Naive thymus-derived CD8-positive, alpha-beta T cell (primary cell): Measurements from ENCODE around the gene XBP1. TPM values are rescaled to one million over a fixed set of nuclear protein-coding genes. Genes with fewer than 3 reads are reported as not detected.
"Not testable (repeated sequence)": the region's sequence is repeated elsewhere in the genome, so short reads cannot be mapped to it uniquely, and the experiment has no call there.

Experiments
- ATAC-seq, 2 donors: fragments of 150-1000 bp; cut with Tn5 transposase in 1 of 2; sonication (Bioruptor Pico), chemical (Tn5 transposase) in 1 of 2; 1 replicate in 1 of 2; 2 replicates in 1 of 2; pipeline ENCODE4 v1.10.0; 2021; ENCODE audit warnings: mild to moderate bottlenecking in 2 of 2, moderate library complexity in 2 of 2
- POLR2A ChIA-PET: fragments of 350-600 bp; sonication (Branson Sonifier 250); formaldehyde crosslinking; loops from one replicate; lab custom pipeline; 2021; ENCODE audit warnings: antibody characterized with exemption; lab: Charles Lee
- DNase-seq, 10 donors: peaks; one replicate each; pipeline versions ENCODE4 v3.0.0 to v3.0.0-alpha.2; 2020 to 2022
- H3K27ac Mint-ChIP-seq, 10 donors: one replicate each; pipeline ENCODE4 v1.8.0; 2020 to 2022; ENCODE audit warnings: mild to moderate bottlenecking in 10 of 10, mixed read lengths in 10 of 10, moderate library complexity in 4 of 10, inconsistent platforms in 1 of 10
- H3K27me3 Mint-ChIP-seq, 5 donors: one replicate each; pipeline ENCODE4 v1.8.0; 2021 to 2022; ENCODE audit warnings: mixed read lengths in 5 of 5
- H3K36me3 Mint-ChIP-seq, 3 donors: one replicate each; pipeline ENCODE4 v1.8.0; 2020 to 2022; ENCODE audit warnings: mixed read lengths in 3 of 3, mild to moderate bottlenecking in 2 of 3, inconsistent platforms in 1 of 3
- H3K4me1 Mint-ChIP-seq, 4 donors: one replicate each; pipeline ENCODE4 v1.8.0; 2021 to 2022; ENCODE audit warnings: mixed read lengths in 4 of 4
- H3K4me3 Mint-ChIP-seq, 10 donors: one replicate each; pipeline ENCODE4 v1.8.0; 2020 to 2022; ENCODE audit warnings: mild to moderate bottlenecking in 10 of 10, mixed read lengths in 10 of 10, moderate library complexity in 6 of 10, inconsistent platforms in 1 of 10
- H3K9me3 Mint-ChIP-seq, 9 donors: one replicate each; pipeline ENCODE4 v1.8.0; 2020 to 2022; ENCODE audit warnings: mixed read lengths in 9 of 9, mild to moderate bottlenecking in 3 of 9, inconsistent platforms in 1 of 9, moderate library complexity in 1 of 9
- polyA plus RNA-seq, 3 donors: library from polyadenylated mRNA; unstranded; fragments of 300-500 nt; fragmentation: Illumina TruSeq; gene quantifications; one replicate each; pipeline ENCODE4 v1.2.3, GENCODE V29; 2021
- total RNA-seq, 8 experiments: library from RNA in 2 of 8; stranded (reverse) in 2 of 8; gene quantifications; one replicate each; pipeline ENCODE4 v1.2.3 and lab custom pipeline; 2021 to 2026

Gene XBP1
- total and polyA plus RNA-seq, 5 experiments from 2014 or later = 55.1 to 238 (median 150) TPM

DNA sequence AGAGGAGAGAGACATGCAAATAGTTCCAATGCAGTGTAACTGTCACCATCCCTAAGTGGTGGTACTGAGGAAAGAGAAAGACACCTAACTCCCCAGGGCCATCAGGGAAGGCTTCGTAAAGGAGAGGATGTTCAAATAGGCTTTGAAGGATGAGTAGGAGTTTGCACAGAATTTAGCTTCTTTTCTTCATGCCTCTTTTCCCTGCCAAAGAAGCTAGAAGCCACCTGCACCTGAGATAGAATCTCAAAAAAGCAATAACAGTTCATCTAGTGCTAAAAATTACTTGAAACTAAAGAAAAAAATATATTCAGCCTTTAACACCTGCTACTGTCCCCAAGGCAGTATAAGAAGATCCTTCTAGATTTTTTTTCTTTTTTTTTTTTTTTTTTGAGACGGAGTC lies 16.7 kb upstream of the XBP1 start:
- ATAC-seq (no peak), DNase-seq (no peak)
- POLR2A ChIA-PET = interaction anchor here (1.5 kb wide), 1 partner anchor 9 kb away, joined by 10 read pairs; no protein-coding TSS in a partner anchor
- Mint-ChIP-seq H3K36me3 (peaks cover 6 to 14% (median 7%) of the 10 kb centered on the region in 3 donors), H3K27ac (peak overlapping the region in 4 of 10 donors; percentile 2 to 57 (median 24)), H3K27me3 (no peaks in the 10 kb centered on the region), H3K9me3 (no peaks in the 10 kb centered on the region), H3K4me1 (peaks cover 30 to 83% (median 77%) of the 10 kb centered on the region in 4 donors), H3K4me3 (no peak overlapping the region)

DNA sequence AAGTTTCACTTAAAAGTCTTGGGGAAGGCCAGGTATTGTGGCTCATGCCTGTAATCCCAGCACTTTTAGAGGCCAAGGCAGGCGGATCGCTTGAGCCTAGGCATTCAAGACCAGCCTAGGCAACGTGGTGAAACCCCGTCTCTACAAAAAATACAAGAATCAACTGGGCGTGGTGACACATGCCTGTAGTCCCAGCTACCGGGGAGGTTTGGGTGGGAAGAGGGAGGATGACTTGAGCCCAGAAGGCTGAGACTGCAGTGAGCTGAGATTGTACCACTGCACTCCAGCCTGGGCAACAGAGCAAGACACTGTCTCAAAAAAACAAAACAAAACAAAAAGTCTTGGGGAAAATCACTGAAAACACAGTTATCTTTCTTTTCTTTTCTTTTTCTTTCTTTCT lies 15.4 kb upstream of the XBP1 start:
- Mint-ChIP-seq H3K4me3 (peak overlapping the region in 3 of 10 donors; percentile 19 to 62 (median 34)), H3K36me3 (peaks cover 6 to 14% (median 7%) of the 10 kb centered on the region in 3 donors), H3K27me3 (no peaks in the 10 kb centered on the region), H3K9me3 (no peaks in the 10 kb centered on the region), H3K27ac (peak overlapping the region in 5 of 10 donors; percentile 33 to 94 (median 84)), H3K4me1 (peaks cover 33 to 82% (median 76%) of the 10 kb centered on the region in 4 donors)
- no peak for ATAC-seq
- POLR2A ChIA-PET = no interaction called here
- DNase-seq = no peak

DNA sequence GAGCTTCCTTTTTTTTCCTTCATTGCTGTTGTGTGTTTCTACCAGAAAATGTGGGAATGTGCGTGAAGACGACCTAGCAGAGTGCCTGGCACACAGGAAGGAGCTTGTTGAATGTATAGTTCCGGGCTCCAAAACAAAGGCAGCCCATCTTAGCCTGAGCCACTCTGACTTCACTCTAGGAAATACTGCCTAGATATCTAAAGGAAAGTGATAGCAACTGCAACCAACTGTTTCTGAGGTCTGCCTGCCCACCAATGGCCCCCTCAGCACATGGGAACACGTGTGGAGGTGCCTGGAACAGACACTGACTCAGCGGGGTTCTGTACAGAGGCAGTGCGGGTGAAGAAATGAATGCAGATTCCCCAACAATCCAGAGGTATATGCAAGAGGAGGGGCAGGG lies 14.7 kb upstream of the XBP1 start:
- peak overlapping the region in 5 of 10 donors; percentile 12 to 64 (median 55) for H3K4me3 Mint-ChIP-seq
- peaks cover 34 to 86% (median 82%) of the 10 kb centered on the region in 4 donors for H3K4me1 Mint-ChIP-seq
- H3K27me3 Mint-ChIP-seq = no peaks in the 10 kb centered on the region
- DNase-seq = no peak
- no peaks in the 10 kb centered on the region for H3K9me3 Mint-ChIP-seq
- no peak for ATAC-seq
- POLR2A ChIA-PET = interaction anchor here (1.3 to 7.8 kb wide), 2 partner anchors 15 to 20 kb away, joined by 3 to 117 read pairs; partner anchors contain the start of gene XBP1
- H3K36me3 Mint-ChIP-seq = peaks cover 6 to 14% (median 9%) of the 10 kb centered on the region in 3 donors
- H3K27ac Mint-ChIP-seq = peak overlapping the region in 7 of 10 donors; percentile 12 to 95 (median 84)

GRCh38 chr22:28813772-28814518 lies 13.6 kb upstream of the XBP1 start:
- H3K27me3 Mint-ChIP-seq = no peaks in the 10 kb centered on the region
- H3K4me3 Mint-ChIP-seq = peak overlapping the region in 5 of 10 donors; percentile 26 to 57 (median 47)
- H3K27ac Mint-ChIP-seq = peak overlapping the region in 8 of 10 donors; percentile 31 to 96 (median 86)
- H3K9me3 Mint-ChIP-seq = no peaks in the 10 kb centered on the region
- peaks cover 38 to 87% (median 82%) of the 10 kb centered on the region in 4 donors for H3K4me1 Mint-ChIP-seq
- ATAC-seq (no peak), DNase-seq (no peak)
- POLR2A ChIA-PET = interaction anchor here (1.3 to 7.8 kb wide), 3 partner anchors 8 to 19 kb away, joined by 3 to 117 read pairs (median 20); partner anchors contain the start of gene XBP1
- H3K36me3 Mint-ChIP-seq = peaks cover 6 to 15% (median 10%) of the 10 kb centered on the region in 3 donors

GRCh38 chr22:28812516-28812915 lies 12.1 kb upstream of the XBP1 start:
- POLR2A ChIA-PET = interaction anchor here (1.2 to 7.8 kb wide), 4 partner anchors 9 to 16 kb away, joined by 3 to 117 read pairs (median 14); partner anchors contain the start of gene XBP1
- DNase-seq (no peak), ATAC-seq (no peak)
- Mint-ChIP-seq H3K4me3 (peak overlapping the region; percentile 74 to 89 (median 83)), H3K9me3 (no peaks in the 10 kb centered on the region), H3K36me3 (peaks cover 6 to 23% (median 19%) of the 10 kb centered on the region in 3 donors), H3K27ac (peak overlapping the region; percentile 78 to 96 (median 92)), H3K27me3 (no peaks in the 10 kb centered on the region), H3K4me1 (peaks cover 29 to 84% (median 76%) of the 10 kb centered on the region in 4 donors)

DNA sequence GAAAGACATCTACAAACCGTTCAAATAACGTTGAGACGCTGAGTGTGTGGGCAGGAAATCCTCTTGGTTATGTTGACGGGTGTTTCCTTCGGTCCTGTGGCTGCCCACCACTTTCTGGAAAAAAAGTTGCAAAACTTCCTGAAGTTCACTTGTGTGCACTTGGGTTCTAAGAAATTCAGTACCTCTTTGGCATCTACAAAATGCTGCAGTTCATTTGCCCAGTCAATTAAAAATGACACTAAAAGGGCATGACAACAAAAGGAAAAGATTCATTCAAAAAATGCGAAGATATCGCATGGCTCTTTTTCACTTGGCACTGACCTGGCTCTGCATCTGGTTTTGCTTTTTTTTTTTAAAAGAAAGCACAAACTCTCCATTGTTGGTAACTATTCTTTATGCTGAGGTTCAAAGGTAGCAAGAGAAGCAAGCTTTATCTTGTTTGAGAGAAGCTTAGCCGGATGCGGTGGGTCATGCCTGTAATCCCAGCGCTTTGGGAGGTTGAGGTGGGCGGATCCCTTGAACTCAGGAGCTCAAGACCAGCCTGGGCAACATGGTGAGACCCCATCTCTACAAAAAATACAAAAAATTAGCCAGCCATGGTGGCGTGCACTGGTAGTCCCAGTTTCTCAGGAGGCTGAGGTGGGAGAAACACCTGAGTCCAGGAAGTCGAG lies 10.6 kb upstream of the XBP1 start:
- Mint-ChIP-seq H3K4me1 (peaks cover 26 to 87% (median 73%) of the 10 kb centered on the region in 4 donors), H3K36me3 (peaks cover 6 to 24% (median 19%) of the 10 kb centered on the region in 3 donors), H3K9me3 (no peaks in the 10 kb centered on the region), H3K27ac (peak overlapping the region; percentile 78 to 96 (median 92)), H3K4me3 (peak overlapping the region; percentile 74 to 89 (median 83)), H3K27me3 (no peaks in the 10 kb centered on the region)
- DNase-seq = peak in 7 of 10 donors; percentile 38 to 69 (median 46)
- POLR2A ChIA-PET = interaction anchor here (1.2 to 7.8 kb wide), 7 partner anchors 8 to 39 kb away, joined by 3 to 117 read pairs (median 6); partner anchors contain the start of genes CCDC117 and XBP1
- ATAC-seq = peak; percentile 63 to 66

- no peaks in the 10 kb centered on the region for H3K27me3 Mint-ChIP-seq
- peaks cover 17 to 79% (median 56%) of the 10 kb centered on the region in 4 donors for H3K4me1 Mint-ChIP-seq
- H3K4me3 Mint-ChIP-seq = peak overlapping the region in 6 of 10 donors; percentile 8 to 57 (median 28)
- DNase-seq (no peak), ATAC-seq (no peak)
- peak overlapping the region in 9 of 10 donors; percentile 22 to 89 (median 69) for H3K27ac Mint-ChIP-seq
- H3K9me3 Mint-ChIP-seq = no peaks in the 10 kb centered on the region
- POLR2A ChIA-PET = interaction anchor here (1.6 to 7.8 kb wide), 2 partner anchors 9 to 11 kb away, joined by 4 to 117 read pairs; partner anchors contain the start of gene XBP1
- H3K36me3 Mint-ChIP-seq = peaks cover 0 to 28% (median 10%) of the 10 kb centered on the region in 3 donors
These were observed 8.5 kb upstream of the XBP1 start for GRCh38 chr22:28808716-28809355.

GRCh38 chr22:28805426-28805825 lies 5.1 kb upstream of the XBP1 start:
- DNase-seq, H3K9me3 Mint-ChIP-seq, ATAC-seq, H3K27me3 Mint-ChIP-seq, H3K4me3 Mint-ChIP-seq, POLR2A ChIA-PET: not testable (repeated sequence)
- peaks cover 14 to 65% (median 43%) of the 10 kb centered on the region in 4 donors for H3K4me1 Mint-ChIP-seq
- peak overlapping the region in 6 of 10 donors; percentile 18 to 75 (median 48) for H3K27ac Mint-ChIP-seq
- peaks cover 0 to 29% (median 11%) of the 10 kb centered on the region in 3 donors for H3K36me3 Mint-ChIP-seq

DNA sequence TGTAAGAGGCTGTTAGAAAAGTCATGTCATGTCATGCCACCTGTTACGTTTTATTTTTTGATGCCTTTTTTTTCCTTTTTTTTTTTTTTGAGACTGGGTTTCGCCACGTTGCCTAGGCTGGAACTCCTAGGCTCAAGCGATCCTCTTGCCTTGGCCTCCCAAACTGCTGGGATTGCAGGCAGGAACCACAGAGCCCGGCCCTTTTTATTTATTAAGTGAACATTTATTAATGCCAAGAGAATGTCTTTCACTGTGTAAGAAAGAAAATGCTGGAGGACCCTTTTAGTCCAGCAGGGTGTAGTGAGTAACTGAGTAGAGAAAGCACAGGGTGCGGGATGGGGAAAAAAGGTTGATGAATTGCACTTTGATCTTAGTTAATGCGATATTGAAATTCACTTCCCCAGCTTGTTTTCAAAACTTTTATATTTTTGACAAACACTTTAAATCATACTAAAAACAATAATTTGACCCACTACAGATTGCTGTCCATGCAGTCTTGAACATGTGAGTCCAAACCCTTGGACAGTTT lies 2.3 kb upstream of the XBP1 start:
- no peaks in the 10 kb centered on the region for H3K9me3 Mint-ChIP-seq
- H3K4me3 Mint-ChIP-seq = peak overlapping the region; percentile 81 to 99 (median 88)
- no peaks in the 10 kb centered on the region for H3K27me3 Mint-ChIP-seq
- POLR2A ChIA-PET = interaction anchor here (0.9 to 5.9 kb wide), 7 partner anchors 9 to 60 kb away, joined by 3 to 117 read pairs (median 3); no protein-coding TSS in a partner anchor
- DNase-seq (peak in 3 of 10 donors; percentile 30 to 49 (median 48)), ATAC-seq (peak in 1 of 2 donors; percentile 22)
- H3K36me3 Mint-ChIP-seq = peaks cover 0 to 33% (median 8%) of the 10 kb centered on the region in 3 donors
- H3K4me1 Mint-ChIP-seq = peaks cover 16 to 57% (median 40%) of the 10 kb centered on the region in 4 donors
- peak overlapping the region; percentile 89 to 98 (median 94) for H3K27ac Mint-ChIP-seq

DNA sequence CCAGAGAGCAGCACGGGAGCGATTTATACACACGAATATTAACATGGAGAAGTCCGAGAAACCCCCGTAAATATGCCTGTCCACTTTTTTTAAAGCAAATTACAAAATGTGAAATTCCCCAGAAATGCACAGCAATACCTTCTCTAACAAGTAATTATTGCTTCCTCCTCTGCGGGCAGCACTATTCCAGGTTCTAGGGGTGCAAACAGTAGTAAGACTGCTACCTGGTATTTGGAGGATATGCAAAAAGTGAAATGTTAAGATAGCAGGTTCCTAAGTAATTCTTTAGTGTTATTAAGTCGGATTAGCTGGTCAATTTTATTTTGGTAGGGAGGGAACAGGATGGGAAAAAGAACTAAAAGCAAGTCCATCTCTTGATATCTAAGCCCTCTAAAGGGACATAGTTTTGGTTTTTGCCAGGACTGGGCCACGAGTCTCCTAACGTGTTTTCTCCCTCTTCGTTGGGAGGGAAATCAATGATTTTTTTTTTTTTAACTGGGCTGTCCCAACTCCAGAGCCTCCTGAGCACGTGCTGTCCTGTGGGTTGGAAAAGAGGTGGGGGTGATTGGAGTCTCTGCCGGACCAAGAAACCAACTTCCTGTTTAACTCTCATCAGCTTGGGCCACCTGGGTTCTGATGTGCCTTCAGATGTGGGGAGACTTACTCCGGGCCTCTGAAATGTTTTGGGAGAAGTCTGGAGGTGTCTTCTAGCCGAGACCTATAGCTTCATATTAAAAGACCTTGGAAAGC lies 1.7 kb upstream of the XBP1 start:
- no peaks in the 10 kb centered on the region for H3K27me3 Mint-ChIP-seq
- H3K36me3 Mint-ChIP-seq = peaks cover 0 to 37% (median 8%) of the 10 kb centered on the region in 3 donors
- peak overlapping the region; percentile 89 to 98 (median 94) for H3K27ac Mint-ChIP-seq
- POLR2A ChIA-PET = interaction anchor here (0.9 to 5.9 kb wide), 4 partner anchors 8 to 27 kb away, joined by 3 to 117 read pairs (median 17); no protein-coding TSS in a partner anchor
- peaks cover 16 to 60% (median 43%) of the 10 kb centered on the region in 4 donors for H3K4me1 Mint-ChIP-seq
- no peaks in the 10 kb centered on the region for H3K9me3 Mint-ChIP-seq
- peak overlapping the region; percentile 81 to 99 (median 88) for H3K4me3 Mint-ChIP-seq
- DNase-seq = no peak
- no peak for ATAC-seq
